HepG2 (cell line): ENCODE measurements around the gene ACTN4. TPM values are rescaled to one million over a fixed set of nuclear protein-coding genes. Genes with fewer than 3 reads are reported as not detected.

ENCODE experiments used
- ATAC-seq: fragments of 200-7000 bp; cut with Tn5 transposase; 3 replicates; pipeline ENCODE4 v1.9.1; 2020; ENCODE audit warnings: mild to moderate bottlenecking, moderate library complexity
- BruUV-seq: library from RNA; stranded (reverse); fragments of 400-500 nt; replicated peaks from 2 replicates; lab custom pipeline; 2021; lab: Mats Ljungman, UMichigan
- CTCF ChIA-PET: fragments of 300-600 bp; formaldehyde crosslinking; extraction: SDS; loops from one replicate; lab custom pipeline; 2021; ENCODE audit warnings: low total read pairs, inconsistent platforms, low intra/inter-chr PET ratio; lab: Yijun Ruan, JAX
- POLR2A ChIA-PET: fragments of 350-600 bp; sonication (Branson Sonifier 250); formaldehyde crosslinking; loops from one replicate; lab custom pipeline; 2020; ENCODE audit warnings: antibody characterized with exemption, inconsistent platforms; lab: Yijun Ruan, JAX
- DNase-seq: peaks from one replicate; pipeline ENCODE4 v3.0.0-alpha.2; 2015; ENCODE audit warnings: low spot score
- FAIRE-seq: peaks from 3 replicates; lab custom pipeline; 2011; peaks lifted over from hg19 to GRCh38; lab: Jason Lieb, UNC
- H2AFZ ChIP-seq: one replicate; pipeline ENCODE4 v1.6.1; 2011; ENCODE audit warnings: low read length, inconsistent platforms
- H3K27ac ChIP-seq: fragments of 300-600 bp; 3 replicates; pipeline ENCODE4 v1.8.0; 2011; ENCODE audit warnings: mixed run types, mild to moderate bottlenecking, mixed read lengths, low read length, inconsistent platforms; ENCODE audit not compliant: insufficient read depth; ENCODE audit errors: extremely low read length
- H3K27me3 ChIP-seq, 2 experiments: fragments of 200-600 bp in 1 of 2; 2 replicates in 1 of 2; 3 replicates in 1 of 2; pipeline versions ENCODE4 v1.6.0 to v1.8.0; 2011; ENCODE audit warnings: low read length in 2 of 2, mild to moderate bottlenecking in 2 of 2, moderate library complexity in 2 of 2, inconsistent platforms in 1 of 2; ENCODE audit not compliant: insufficient read depth in 2 of 2, control insufficient read depth in 1 of 2
- H3K36me3 ChIP-seq, 2 experiments: fragments of 200-600 bp in 1 of 2; replicated peaks in 1 of 2; 2 replicates in 1 of 2; 3 replicates in 1 of 2; pipeline versions ENCODE4 v1.5.1 to v1.8.0; 2011; ENCODE audit warnings: low read length in 2 of 2, inconsistent platforms in 1 of 2; ENCODE audit not compliant: insufficient read depth in 2 of 2, control insufficient read depth in 1 of 2
- H3K4me1 ChIP-seq: 2 replicates; pipeline ENCODE4 v1.5.1; 2012; ENCODE audit warnings: low read length, inconsistent platforms; ENCODE audit not compliant: insufficient read depth
- H3K4me2 ChIP-seq: 2 replicates; pipeline ENCODE4 v1.6.0; 2011; ENCODE audit warnings: low read depth, low read length, inconsistent platforms
- H3K4me3 ChIP-seq, 3 experiments: fragments of 200-600 bp in 1 of 3; sonication (generic), shearing (Covaris generic) in 1 of 3; replicated peaks in 1 of 3; 2 replicates each; pipeline ENCODE4 v1.5.1; 2011 to 2016; ENCODE audit warnings: low read length in 3 of 3, inconsistent platforms in 2 of 3, low read depth in 2 of 3, mild to moderate bottlenecking in 2 of 3, control low read depth in 1 of 3, mixed read lengths in 1 of 3; ENCODE audit not compliant: insufficient read depth in 1 of 3
- H3K79me2 ChIP-seq: one replicate; pipeline ENCODE4 v1.6.1; 2011; ENCODE audit warnings: low read length, inconsistent platforms; ENCODE audit not compliant: insufficient read depth
- H3K9ac ChIP-seq: 2 replicates; pipeline ENCODE4 v1.6.0; 2011; ENCODE audit warnings: mild to moderate bottlenecking, low read depth, low read length, inconsistent platforms; ENCODE audit not compliant: insufficient read depth
- H3K9me3 ChIP-seq: 2 replicates; pipeline ENCODE4 v1.5.1; 2012; ENCODE audit warnings: mild to moderate bottlenecking, low read length
- H4K20me1 ChIP-seq: 2 replicates; pipeline ENCODE4 v1.6.0; 2011; ENCODE audit warnings: inconsistent platforms, mild to moderate bottlenecking, low read length, moderate library complexity; ENCODE audit not compliant: insufficient read depth
- CBX2 ChIP-seq, 2 experiments: fragments of 200-600 bp in 1 of 2; sonication (generic); formaldehyde crosslinking in 1 of 2; IDR thresholded peaks; 2 replicates each; pipeline versions ENCODE4 v1.7.0 to v1.8.1; 2018 to 2022; ENCODE audit warnings: low read depth in 2 of 2, low read length in 1 of 2, mild to moderate bottlenecking in 1 of 2, missing genetic modification reagents in 1 of 2
- FOXK2 ChIP-seq: fragments of 450-650 bp; IDR thresholded peaks from 2 replicates; pipeline ENCODE4 v1.6.1; 2016
- GABPB1 ChIP-seq: IDR thresholded peaks from 2 replicates; pipeline ENCODE4 v1.6.1; 2016; ENCODE audit warnings: mild to moderate bottlenecking, missing genetic modification reagents, moderate library complexity, missing compliant biosample characterization
- GPN1 ChIP-seq: sonication (generic); formaldehyde crosslinking; IDR thresholded peaks from 2 replicates; pipeline ENCODE4 v1.5.1; 2020; ENCODE audit warnings: missing genetic modification reagents, borderline replicate concordance
- HNRNPK ChIP-seq: fragments of 200-400 bp; formaldehyde crosslinking; IDR thresholded peaks from 2 replicates; pipeline ENCODE4 v1.6.1; 2018; ENCODE audit warnings: low read length, low read depth, moderate library complexity, mild to moderate bottlenecking; ENCODE audit not compliant: poor library complexity, severe bottlenecking
- HOXA3 ChIP-seq: sonication (generic); formaldehyde crosslinking; IDR thresholded peaks from 2 replicates; pipeline ENCODE4 v1.5.0; 2020; ENCODE audit warnings: missing genetic modification reagents
- MAX ChIP-seq: IDR thresholded peaks from 2 replicates; pipeline ENCODE4 v1.6.1; 2012; ENCODE audit warnings: inconsistent platforms
- RAD21 ChIP-seq: fragments of 450-650 bp; formaldehyde crosslinking; IDR thresholded peaks from 2 replicates; pipeline ENCODE4 v1.5.0; 2020; ENCODE audit warnings: mild to moderate bottlenecking
- SP1 ChIP-seq, 2 experiments: fragments of 450-650 bp in 1 of 2; sonication (generic) in 1 of 2; formaldehyde crosslinking in 1 of 2; IDR thresholded peaks; 2 replicates each; pipeline versions ENCODE4 v1.4.0 to v1.6.1; 2016 to 2020; ENCODE audit warnings: missing genetic modification reagents in 1 of 2
- TFDP1 ChIP-seq: IDR thresholded peaks from 2 replicates; pipeline ENCODE4 v1.6.1; 2016; ENCODE audit warnings: missing compliant biosample characterization, missing genetic modification reagents, borderline replicate concordance
- ZIK1 ChIP-seq: sonication (generic); formaldehyde crosslinking; IDR thresholded peaks from 2 replicates; pipeline ENCODE4 v1.5.0; 2020; ENCODE audit warnings: mild to moderate bottlenecking, low read depth, missing genetic modification reagents, borderline replicate concordance
- ZNF430 ChIP-seq: sonication (generic); formaldehyde crosslinking; IDR thresholded peaks from 2 replicates; pipeline ENCODE4 v1.9.0; 2021; ENCODE audit warnings: mild to moderate bottlenecking, missing genetic modification reagents
- ZNF740 ChIP-seq: sonication (generic); formaldehyde crosslinking; IDR thresholded peaks from 2 replicates; pipeline ENCODE4 v1.4.0; 2020; ENCODE audit warnings: missing genetic modification reagents
- ZNF839 ChIP-seq: sonication (generic); formaldehyde crosslinking; IDR thresholded peaks from 2 replicates; pipeline ENCODE4 v1.4.0; 2020; ENCODE audit warnings: missing genetic modification reagents, mild to moderate bottlenecking, borderline replicate concordance
- WGBS: methylation state at CpG from one replicate; pipeline ENCODE4 v1.1.6; 2017; ENCODE audit warnings: low lambda C conversion rate; 5-methylcytosine and 5-hydroxymethylcytosine counted together
- in situ Hi-C: cut with HindIII; loops from 2 replicates; pipeline ENCODE4 v1.10.0; 2017; ENCODE audit warnings: low pct_unique_long_range_greater_than_20kb; ENCODE audit not compliant: extremely low pct_ligation_motif_present
- intact Hi-C: fragments of 100-400 bp; cut with micrococcal nuclease; formaldehyde crosslinking; loops from one replicate; pipeline ENCODE4 v1.10.0; 2022; ENCODE audit not compliant: unreplicated experiment
- polyA plus RNA-seq, 8 experiments: library from polyadenylated mRNA; depleted of rRNA in 3 of 8; stranded (reverse) in 7 of 8; unstranded in 1 of 8; fragments of >200 nt; fragmentation: Illumina TruSeq in 4 of 8; extraction: Trizol in 4 of 8; gene quantifications; 2 replicates each; pipeline versions ENCODE4 v1.2.1 to v1.2.3, GENCODE V29; 2011 to 2016; ENCODE audit warnings: low read depth in 4 of 8, missing spikeins in 1 of 8, mixed read lengths in 1 of 8; ENCODE audit not compliant: insufficient read depth in 1 of 8
- total RNA-seq, 5 experiments: library from RNA; depleted of rRNA; stranded (reverse); fragments of >200 nt; fragmentation: Illumina TruSeq; extraction: Trizol; gene quantifications; 2 replicates each; pipeline ENCODE4 v1.2.3, GENCODE V29; 2016; ENCODE audit warnings: low read depth in 1 of 5

Gene ACTN4
- total and polyA plus RNA-seq, 2 of the 13 experiments (the other 11 are each of a cell fraction or from before 2014, with no cell fraction given), result 171 to 192 TPM

GRCh38 chr19:38736036-38736412 lies 88.6 kb downstream of the ACTN4 start (continued):
- TF ChIP-seq ZNF740 (0 out of 2 replicates have a peak, but pooled peaks have one; percentile 53), HNRNPK (peak; percentile 66), SP1 (IDR thresholded peaks at IDR 0.05) (no peak), SP1 (CRISPR knock-in tag; IDR thresholded peaks at IDR 0.05) (0 out of 2 replicates have a peak, but pooled peaks have one; percentile 21), ZNF430 (CRISPR knock-in tag) (no peak), GPN1 (CRISPR knock-in tag) (no peak), RAD21 (CRISPR knock-in tag) (0 out of 2 replicates have a peak, but pooled peaks have one; percentile 22)
- TF ChIP-seq, all 625 proteins: peak for 9

- ATAC-seq (peak; percentile 1), FAIRE-seq (no peak), DNase-seq (no peak)
- in situ Hi-C loops, result loop anchor here (25.0 kb wide), 1 partner anchor 176 kb away; the partner anchor contains the start of gene CCER2
- H3K27ac ChIP-seq, result peak overlapping the region; percentile 30
- 0 out of 5 replicates have a peak, but pooled peaks cover 0 to 1% of the 10 kb centered on the region in 2 experiments for H3K36me3 ChIP-seq
- H3K9ac ChIP-seq, result peak overlapping the region; percentile 56; the same call in 1 of the 2 replicates
- peak overlapping the region; percentile 57 for H3K4me2 ChIP-seq
- BruUV-seq, result no TSS peak
- no peaks in the 10 kb centered on the region for H3K79me2 ChIP-seq
- WGBS, result 46% methylated on average over 34 of the region's 36 CpGs
- H2AFZ ChIP-seq, result no peak overlapping the region
- intact Hi-C loops, result no loop called here
- CTCF ChIA-PET, result no interaction called here
- H3K4me3 ChIP-seq, result peak overlapping the region; percentile 34 to 63 (median 50); a peak in 5 of 6 replicates
- POLR2A ChIA-PET, result interaction anchor here (0.6 to 1.2 kb wide), 4 partner anchors 27 to 112 kb away, joined by 3 to 5 read pairs (median 3); partner anchors contain the start of gene ECH1
- no peaks in the 10 kb centered on the region for H3K27me3 ChIP-seq
- H3K4me1 ChIP-seq, result peaks cover 51% of the 10 kb centered on the region
- no peaks in the 10 kb centered on the region for H4K20me1 ChIP-seq
- no peaks in the 10 kb centered on the region for H3K9me3 ChIP-seq
- TF ChIP-seq TFDP1 (CRISPR knock-in tag) (peak; percentile 46; the same call in 1 of the 2 replicates), ZIK1 (CRISPR knock-in tag) (0 out of 2 replicates have a peak, but pooled peaks have one; percentile 22), GABPB1 (CRISPR knock-in tag) (0 out of 2 replicates have a peak, but pooled peaks have one; percentile 11), CBX2 (IDR thresholded peaks at IDR 0.05; ENCODE audit: low read depth, low read length) (no peak), CBX2 (CRISPR knock-in tag; IDR thresholded peaks at IDR 0.05; ENCODE audit: low read depth) (no peak), HOXA3 (CRISPR knock-in tag) (0 out of 2 replicates have a peak, but pooled peaks have one; percentile 2), MAX (peak; percentile 86), ZNF839 (CRISPR knock-in tag) (no peak), FOXK2 (no peak)
Measured at GRCh38 chr19:38736413-38737280, 89.2 kb downstream of the ACTN4 start.
